GM23248 (cell line): ENCODE data around the gene PPP5C. TPM values are rescaled to one million over a fixed set of nuclear protein-coding genes. Genes with fewer than 3 reads are reported as not detected.
"Not testable (repeated sequence)": the region's sequence is repeated elsewhere in the genome, so short reads cannot be mapped to it uniquely, and the experiment has no call there.

ENCODE experiments used
- DNase-seq: peaks from one replicate; pipeline ENCODE4 v3.0.0-alpha.2; 2015
- H2AFZ ChIP-seq: fragments of 200-600 bp; sonication (generic); 2 replicates; pipeline ENCODE4 v1.6.1; 2016; ENCODE audit warnings: antibody characterized with exemption
- H3F3A ChIP-seq: fragments of 200-600 bp; sonication (generic); 2 replicates; pipeline ENCODE4 v1.6.1; 2016; ENCODE audit warnings: mild to moderate bottlenecking, antibody characterized with exemption, mixed run types; ENCODE audit not compliant: insufficient read depth
- H3K27ac ChIP-seq: fragments of 200-600 bp; sonication (generic); 2 replicates; pipeline ENCODE4 v1.5.1; 2016; ENCODE audit warnings: mild to moderate bottlenecking
- H3K27me3 ChIP-seq: fragments of 200-600 bp; sonication (generic); replicated peaks from 2 replicates; pipeline ENCODE4 v1.6.1; 2016; ENCODE audit warnings: mild to moderate bottlenecking; ENCODE audit not compliant: insufficient read depth
- H3K36me3 ChIP-seq: fragments of 200-600 bp; sonication (generic); 2 replicates; pipeline ENCODE4 v1.6.1; 2016; ENCODE audit warnings: low read depth, mild to moderate bottlenecking
- H3K4me1 ChIP-seq: fragments of 200-600 bp; sonication (generic); 2 replicates; pipeline ENCODE4 v1.6.1; 2016; ENCODE audit warnings: mild to moderate bottlenecking; ENCODE audit not compliant: insufficient read depth
- H3K4me2 ChIP-seq: fragments of 200-600 bp; sonication (generic); one replicate; pipeline ENCODE4 v1.6.1; 2016; ENCODE audit warnings: mild to moderate bottlenecking; ENCODE audit not compliant: unreplicated experiment
- H3K4me3 ChIP-seq: fragments of 200-600 bp; sonication (generic); 2 replicates; pipeline ENCODE4 v1.5.1; 2016; ENCODE audit warnings: mild to moderate bottlenecking
- H3K79me2 ChIP-seq: fragments of 200-600 bp; sonication (generic); 2 replicates; pipeline ENCODE4 v1.6.1; 2016; ENCODE audit warnings: mild to moderate bottlenecking; ENCODE audit not compliant: insufficient read depth
- H3K9ac ChIP-seq: fragments of 200-600 bp; sonication (generic); 2 replicates; pipeline ENCODE4 v1.6.1; 2016; ENCODE audit warnings: mild to moderate bottlenecking
- H3K9me2 ChIP-seq: fragments of 200-600 bp; sonication (generic); 2 replicates; pipeline ENCODE4 v1.6.1; 2016; ENCODE audit warnings: mixed run types, mild to moderate bottlenecking, moderate library complexity; ENCODE audit not compliant: insufficient read depth
- H3K9me3 ChIP-seq: fragments of 200-600 bp; sonication (generic); one replicate; pipeline ENCODE4 v1.6.1; 2017; ENCODE audit warnings: low read depth
- H4K20me1 ChIP-seq: fragments of 200-600 bp; sonication (generic); 2 replicates; pipeline ENCODE4 v1.6.0; 2016; ENCODE audit not compliant: insufficient read depth
- EZH2 ChIP-seq: fragments of 200-600 bp; sonication (generic); IDR thresholded peaks from 2 replicates; pipeline ENCODE4 v1.6.1; 2018; ENCODE audit warnings: antibody characterized with exemption, mild to moderate bottlenecking; ENCODE audit not compliant: insufficient read depth, poor library complexity, severe bottlenecking
- EZH2phosphoT487 ChIP-seq: fragments of 200-600 bp; sonication (generic); IDR thresholded peaks from 2 replicates; pipeline ENCODE4 v1.6.1; 2018; ENCODE audit warnings: antibody characterized with exemption, moderate library complexity, mild to moderate bottlenecking, low read depth; ENCODE audit not compliant: insufficient read depth
- WGBS, 2 experiments: methylation state at CpG; one replicate each; pipeline ENCODE4 v1.1.6; 2015 to 2017; ENCODE audit warnings: low lambda C conversion rate in 2 of 2, low coverage in 1 of 2; ENCODE audit errors: missing lambda C conversion rate in 2 of 2; 5-methylcytosine and 5-hydroxymethylcytosine counted together
- in situ Hi-C: fragments of 300-500 bp; cut with MboI; formaldehyde crosslinking; loops from 2 replicates; pipeline ENCODE4 v1.15.0; 2020
- polyA plus RNA-seq: library from polyadenylated mRNA; unstranded; fragments of >200 nt; fragmentation: Nextera tagmentation; extraction: Ambion mirVana; gene quantifications from 2 replicates; pipeline ENCODE4 v1.2.1, GENCODE V29; 2016
- small RNA-seq: library from RNA; depleted of rRNA; stranded (forward); fragments of <200 nt; gene quantifications from one replicate; pipeline ENCODE3, GENCODE V24; 2014; ENCODE audit warnings: low read depth, low replicate concordance
- total RNA-seq: library from RNA; depleted of rRNA; stranded (reverse); fragments of >200 nt; shearing (Covaris generic); gene quantifications from 2 replicates; pipeline ENCODE4 v1.2.3, GENCODE V29; 2014; rRNA removed

Gene PPP5C
- total and polyA plus RNA-seq, 2 experiments from 2014 or later = 47.3 to 60.8 TPM

DNA sequence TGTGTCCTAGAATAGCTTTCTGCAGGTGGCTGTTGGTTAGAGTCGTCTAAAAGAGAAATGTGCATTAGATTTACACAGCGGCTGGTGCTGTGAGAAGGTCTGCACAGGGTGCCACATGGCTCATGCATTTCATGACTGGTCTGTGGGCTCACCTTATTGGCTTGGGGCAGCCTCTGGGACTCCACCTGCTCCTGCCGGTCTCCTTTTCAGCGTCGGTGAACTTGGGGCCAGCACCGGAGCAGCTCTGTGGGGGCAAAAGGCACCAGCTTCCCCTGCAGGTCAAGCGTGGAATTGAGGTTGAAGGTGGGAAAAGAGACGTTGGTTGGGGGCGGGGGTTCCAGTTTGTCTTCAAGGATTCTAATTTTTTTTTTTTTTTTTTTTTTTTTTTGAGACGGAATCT lies 84.9 kb downstream of the PPP5C start:
- Histone ChIP-seq H3K27ac (no peak overlapping the region), H3K4me2 (no peak overlapping the region), H3K36me3 (no peaks in the 10 kb centered on the region), H3K9me2 (no peaks in the 10 kb centered on the region), H3F3A (no peaks in the 10 kb centered on the region), H3K4me3 (no peak overlapping the region), H2AFZ (no peak overlapping the region), H3K4me1 (peaks cover 2% of the 10 kb centered on the region; the same call in 1 of the 2 replicates), H3K79me2 (no peaks in the 10 kb centered on the region), H3K9me3 (no peaks in the 10 kb centered on the region), H4K20me1 (no peaks in the 10 kb centered on the region), H3K27me3 (peaks cover 4% of the 10 kb centered on the region), H3K9ac (no peak overlapping the region)
- no peak for DNase-seq
- in situ Hi-C loops = no loop called here
- WGBS, 2 experiments = 27 to 37% methylated on average over 9 to 10 of the region's 10 CpGs
- TF ChIP-seq EZH2 (no peak), EZH2phosphoT487 (no peak)

DNA sequence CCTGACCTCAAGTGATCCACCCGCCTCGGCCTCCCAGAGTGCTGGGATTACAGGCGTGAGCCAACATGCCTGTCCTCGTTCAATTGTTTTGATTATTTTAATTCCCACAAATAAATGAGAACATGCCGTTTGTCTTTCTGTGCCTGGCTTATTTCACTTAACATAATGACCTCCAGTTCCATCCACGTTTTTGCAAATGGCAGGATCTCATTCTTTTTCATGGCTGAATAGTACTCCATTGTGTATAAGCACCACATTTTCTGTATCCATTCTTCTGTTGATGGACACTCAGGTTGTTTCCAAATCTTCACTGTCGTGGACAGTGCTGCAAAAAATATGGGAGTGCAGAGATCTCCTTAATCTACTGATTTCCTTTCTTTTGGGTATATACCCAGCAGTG lies 86.6 kb downstream of the PPP5C start:
- H2AFZ ChIP-seq, H3K4me3 ChIP-seq, H4K20me1 ChIP-seq, H3K36me3 ChIP-seq, H3F3A ChIP-seq, H3K9me3 ChIP-seq, H3K4me2 ChIP-seq, H3K4me1 ChIP-seq, in situ Hi-C loops, H3K27ac ChIP-seq, H3K79me2 ChIP-seq, H3K9ac ChIP-seq, H3K27me3 ChIP-seq, DNase-seq, H3K9me2 ChIP-seq: not testable (repeated sequence)
- WGBS, 2 experiments = 54 to 56% methylated on average over 7 of the region's 7 CpGs

DNA sequence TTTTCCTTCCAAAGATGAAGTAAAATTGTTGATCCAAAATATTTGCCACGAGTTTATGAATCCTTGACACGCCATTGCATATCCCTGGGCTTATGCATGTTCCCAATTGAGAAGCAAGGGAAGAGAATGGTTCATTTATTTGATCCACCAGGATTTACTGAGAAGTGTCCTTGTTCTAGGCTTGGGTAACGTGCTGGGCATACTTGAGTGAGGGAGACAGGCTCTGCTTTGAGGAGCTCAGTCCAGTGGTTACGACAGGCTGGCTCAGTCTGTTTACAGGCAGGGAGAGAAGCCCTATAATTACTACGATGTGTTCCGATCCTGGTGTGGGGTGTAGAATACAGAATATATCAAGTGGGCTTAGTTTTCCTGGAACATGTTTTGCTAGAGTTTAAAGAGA lies 88.1 kb downstream of the PPP5C start:
- Histone ChIP-seq H3F3A (no peaks in the 10 kb centered on the region), H3K4me2 (no peak overlapping the region), H3K4me1 (no peaks in the 10 kb centered on the region), H3K36me3 (no peaks in the 10 kb centered on the region), H3K9ac (no peak overlapping the region), H3K4me3 (no peak overlapping the region), H4K20me1 (no peaks in the 10 kb centered on the region), H3K27ac (no peak overlapping the region), H3K9me2 (no peaks in the 10 kb centered on the region), H2AFZ (no peak overlapping the region), H3K9me3 (no peaks in the 10 kb centered on the region), H3K79me2 (no peaks in the 10 kb centered on the region), H3K27me3 (peaks cover 4% of the 10 kb centered on the region)
- TF ChIP-seq EZH2phosphoT487 (no peak), EZH2 (no peak)
- 33 to 34% methylated on average over 6 of the region's 6 CpGs for WGBS, 2 experiments
- no peak for DNase-seq
- in situ Hi-C loops = no loop called here

DNA sequence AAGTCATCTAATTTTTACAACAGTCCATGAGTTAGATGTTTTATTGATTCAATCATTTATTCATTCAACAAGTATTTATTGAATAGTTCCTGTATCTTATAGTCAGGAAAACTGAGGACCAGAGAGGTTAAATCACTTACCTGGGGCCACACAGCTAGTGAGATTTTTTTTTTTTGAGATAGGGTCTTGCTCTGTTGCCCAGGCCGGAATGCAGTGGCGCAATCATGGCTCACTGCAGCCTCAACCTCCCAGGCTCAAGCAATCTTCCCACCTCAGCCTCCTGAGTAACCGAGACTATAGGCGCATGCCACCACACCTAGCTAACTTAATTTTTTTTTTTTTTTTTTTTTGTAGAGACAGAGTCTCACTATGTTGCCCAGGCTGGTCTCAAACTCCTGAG lies 88.8 kb downstream of the PPP5C start:
- H3K36me3 ChIP-seq, H3K4me1 ChIP-seq, H3K79me2 ChIP-seq, H4K20me1 ChIP-seq, DNase-seq, H3F3A ChIP-seq, H3K9me3 ChIP-seq, H3K27ac ChIP-seq, H3K4me2 ChIP-seq, H3K9ac ChIP-seq, in situ Hi-C loops, H3K4me3 ChIP-seq, H3K9me2 ChIP-seq, H3K27me3 ChIP-seq, H2AFZ ChIP-seq: not testable (repeated sequence)
- 92 to 95% methylated on average over 4 of the region's 4 CpGs for WGBS, 2 experiments

Small RNAs within 50 kb of the gene (small RNA-seq; reads per million reads assigned to genes)
- not detected for gene RNU6-924P

Other genes starting within 250 kb of the PPP5C start
- not detected in 2 replicates for gene IGFL3, start 222.4 kb upstream of the PPP5C start, total RNA-seq
- not detected in 2 replicates for gene IGFL3, start 222.4 kb upstream of the PPP5C start, polyA plus RNA-seq
- not detected in 2 replicates for gene IGFL2, start 198.8 kb upstream of the PPP5C start, total RNA-seq
- gene IGFL2, start 198.8 kb upstream of the PPP5C start, polyA plus RNA-seq = not detected in 2 replicates
- not detected in 2 replicates for gene IGFL1, start 117.3 kb upstream of the PPP5C start, total RNA-seq
- not detected in 2 replicates for gene IGFL1, start 117.3 kb upstream of the PPP5C start, polyA plus RNA-seq
- gene HIF3A, start 50.0 kb upstream of the PPP5C start, total RNA-seq = not detected in 2 replicates
- 0.20 and 0.27 TPM in 2 replicates for gene HIF3A, start 50.0 kb upstream of the PPP5C start, polyA plus RNA-seq
- 8.9 and 10.1 TPM in 2 replicates for gene CCDC8, start 66.5 kb downstream of the PPP5C start, total RNA-seq
- gene CCDC8, start 66.5 kb downstream of the PPP5C start, polyA plus RNA-seq = 5.5 and 6.0 TPM in 2 replicates
- gene PNMA8C, start 81.8 kb downstream of the PPP5C start, total RNA-seq = not detected in 2 replicates
- gene PNMA8C, start 81.8 kb downstream of the PPP5C start, polyA plus RNA-seq = not detected in 2 replicates
- 0.76 and 0.89 TPM in 2 replicates for gene PNMA8A, start 124.5 kb downstream of the PPP5C start, total RNA-seq
- 0.26 and 0.56 TPM in 2 replicates for gene PNMA8A, start 124.5 kb downstream of the PPP5C start, polyA plus RNA-seq
- gene PNMA8B, start 148.8 kb downstream of the PPP5C start, total RNA-seq = 0.25 and 0.65 TPM in 2 replicates
- 0.13 and 0.20 TPM in 2 replicates for gene PNMA8B, start 148.8 kb downstream of the PPP5C start, polyA plus RNA-seq